K562 (cell line): ENCODE measurements around the gene CD300H. TPM values are rescaled to one million over a fixed set of nuclear protein-coding genes. Genes with fewer than 3 reads are reported as not detected.

Source experiments
- ATAC-seq: fragments of 200-7000 bp; cut with Tn5 transposase; 3 replicates; pipeline ENCODE4 v1.9.1; 2020; ENCODE audit warnings: moderate library complexity
- BruUV-seq: library from RNA; stranded (reverse); fragments of 400-500 nt; replicated peaks from 2 replicates; lab custom pipeline; 2021; lab: Mats Ljungman, UMichigan
- CTCF ChIA-PET: fragments of 300-600 bp; formaldehyde crosslinking; extraction: SDS; loops from one replicate; lab custom pipeline; 2021; ENCODE audit warnings: low intra/inter-chr PET ratio; lab: Yijun Ruan, JAX
- POLR2A ChIA-PET: fragments of 300-600, 350-650 bp; sonication (Branson Sonifier 250); formaldehyde crosslinking; extraction: SDS; loops from one replicate; lab custom pipeline; 2021; ENCODE audit warnings: antibody characterized with exemption, inconsistent platforms; lab: Yijun Ruan, JAX
- DNase-seq, 4 experiments: peaks; one replicate each; pipeline versions ENCODE4 v3.0.0 to v3.0.0-alpha.2; 2011 to 2018; ENCODE audit warnings: low spot score in 3 of 4, mixed read lengths in 3 of 4; ENCODE audit errors: extremely low read depth in 1 of 4
- FAIRE-seq: peaks from 2 replicates; lab custom pipeline; 2011; peaks lifted over from hg19 to GRCh38; lab: Jason Lieb, UNC
- H2AFZ ChIP-seq: 2 replicates; pipeline ENCODE4 v1.6.0; 2011; ENCODE audit warnings: low read depth, low read length, control low read depth, inconsistent platforms
- H3K27ac ChIP-seq: fragments of 200-600 bp; 3 replicates; pipeline ENCODE4 v1.8.0; 2011; ENCODE audit warnings: low read depth, mild to moderate bottlenecking, control low read depth, inconsistent platforms, low read length, moderate library complexity, mixed read lengths; ENCODE audit errors: extremely low read depth
- H3K27me3 ChIP-seq, 2 experiments: fragments of 300-600 bp in 1 of 2; 2 replicates in 1 of 2; 3 replicates in 1 of 2; pipeline versions ENCODE4 v1.6.0 to v1.8.0; 2011; ENCODE audit warnings: inconsistent platforms in 2 of 2, low read length in 2 of 2, mild to moderate bottlenecking in 1 of 2, mixed read lengths in 1 of 2, moderate library complexity in 1 of 2; ENCODE audit not compliant: control insufficient read depth in 2 of 2, insufficient read depth in 2 of 2
- H3K36me3 ChIP-seq: fragments of 300-600 bp; 3 replicates; pipeline ENCODE4 v1.8.0; 2011; ENCODE audit warnings: mild to moderate bottlenecking, low read length, inconsistent platforms; ENCODE audit not compliant: control insufficient read depth, insufficient read depth
- H3K4me1 ChIP-seq, 2 experiments: fragments of 200-600 bp in 1 of 2; replicated peaks in 1 of 2; 2 replicates in 1 of 2; 3 replicates in 1 of 2; pipeline versions ENCODE4 v1.5.1 to v1.8.0; 2011; ENCODE audit warnings: inconsistent platforms in 2 of 2, low read length in 2 of 2, mild to moderate bottlenecking in 1 of 2, mixed read lengths in 1 of 2, moderate library complexity in 1 of 2; ENCODE audit not compliant: control insufficient read depth in 2 of 2, insufficient read depth in 2 of 2
- H3K4me2 ChIP-seq: 2 replicates; pipeline ENCODE4 v1.6.1; 2011; ENCODE audit warnings: low read length, control low read depth, inconsistent platforms, mixed read lengths; ENCODE audit not compliant: insufficient read depth
- H3K4me3 ChIP-seq: fragments of 200-600 bp; sonication (generic), shearing (Covaris generic); 2 replicates; pipeline ENCODE4 v1.5.1; 2016; ENCODE audit warnings: control low read depth, inconsistent platforms
- H3K79me2 ChIP-seq: fragments of 200-600 bp; 3 replicates; pipeline ENCODE4 v1.8.0; 2011; ENCODE audit warnings: low read length, inconsistent platforms; ENCODE audit not compliant: control insufficient read depth, insufficient read depth
- H3K9ac ChIP-seq, 2 experiments: 2 replicates each; pipeline versions ENCODE4 v1.6.0 to v1.6.1; 2011; ENCODE audit warnings: low read depth in 2 of 2, low read length in 2 of 2, control low read depth in 1 of 2, inconsistent platforms in 1 of 2, mild to moderate bottlenecking in 1 of 2, mixed read lengths in 1 of 2; ENCODE audit not compliant: insufficient read depth in 1 of 2
- H3K9me1 ChIP-seq: one replicate; pipeline ENCODE4 v1.6.0; 2011; ENCODE audit warnings: inconsistent platforms, mild to moderate bottlenecking, low read length, moderate library complexity; ENCODE audit not compliant: control insufficient read depth, insufficient read depth
- H3K9me3 ChIP-seq: replicated peaks from 2 replicates; pipeline ENCODE4 v1.5.1; 2011; ENCODE audit warnings: low read depth, low read length, inconsistent platforms; ENCODE audit not compliant: control insufficient read depth, insufficient read depth
- H4K20me1 ChIP-seq: replicated peaks from 2 replicates; pipeline ENCODE4 v1.6.1; 2011; ENCODE audit warnings: low read length, inconsistent platforms, mixed read lengths; ENCODE audit not compliant: control insufficient read depth, insufficient read depth
- HNRNPUL1 ChIP-seq: fragments of 200-400 bp; formaldehyde crosslinking; IDR thresholded peaks from 2 replicates; pipeline ENCODE4 v1.6.1; 2017; ENCODE audit warnings: low read length
- MYNN ChIP-seq, 2 experiments: sonication (generic); formaldehyde crosslinking in 1 of 2; IDR thresholded peaks; 2 replicates each; pipeline versions ENCODE4 v1.5.0 to v1.6.1; 2016 to 2020; ENCODE audit warnings: antibody characterized with exemption in 1 of 2, missing genetic modification reagents in 1 of 2
- NFATC3 ChIP-seq: fragments of 450-650 bp; IDR thresholded peaks from 2 replicates; pipeline ENCODE4 v1.6.1; 2017; ENCODE audit warnings: mild to moderate bottlenecking
- NR4A1 ChIP-seq, 2 experiments: fragments of 250-450 bp in 1 of 2; fragments of 450-650 bp in 1 of 2; sonication (Bioruptor Pico) in 1 of 2; IDR thresholded peaks; 2 replicates each; pipeline versions ENCODE4 v1.4.0 to v1.6.1; 2016 to 2020; ENCODE audit warnings: mild to moderate bottlenecking in 2 of 2, missing compliant biosample characterization in 1 of 2, missing genetic modification characterization in 1 of 2, moderate library complexity in 1 of 2
- SRSF7 ChIP-seq: fragments of 200-400 bp; formaldehyde crosslinking; optimal IDR thresholded peaks from 2 replicates; pipeline ENCODE3; 2017; ENCODE audit warnings: mild to moderate bottlenecking, low read depth, low read length
- ZBED1 ChIP-seq: IDR thresholded peaks from 2 replicates; pipeline ENCODE4 v1.6.1; 2014
- ZNF445 ChIP-seq: fragments of 250-450 bp; sonication (Bioruptor Pico); IDR thresholded peaks from 2 replicates; pipeline ENCODE4 v1.4.0; 2020; ENCODE audit warnings: low read depth, mild to moderate bottlenecking, moderate library complexity
- WGBS: fragments of 100-300 bp; shearing (Covaris generic); methylation state at CpG from one replicate; pipeline ENCODE4 v1.1.6; 2016; ENCODE audit warnings: low coverage, mixed read lengths; ENCODE audit not compliant: insufficient coverage; ENCODE audit errors: missing lambda C conversion rate; 5-methylcytosine and 5-hydroxymethylcytosine counted together
- in situ Hi-C: fragments of 300-500 bp; cut with MboI; formaldehyde crosslinking; loops from 4 replicates; pipeline ENCODE4 v1.15.0; 2018; ENCODE audit warnings: inconsistent platforms, mixed read lengths
- intact Hi-C: fragments of 100-400 bp; cut with micrococcal nuclease; formaldehyde crosslinking; loops from 2 replicates; pipeline ENCODE4 v1.14.2; 2022
- polyA plus RNA-seq, 8 experiments: library from polyadenylated mRNA; depleted of rRNA in 4 of 8; stranded (reverse) in 5 of 8; unstranded in 3 of 8; fragments of >200 nt; fragmentation: Nextera tagmentation in 2 of 8; fragmentation: Illumina TruSeq in 1 of 8; extraction: Ambion mirVana in 2 of 8; extraction: Trizol in 1 of 8; gene quantifications; 2 replicates each; pipeline versions ENCODE4 v1.2.1 to v1.2.3, GENCODE V29; 2011 to 2014; ENCODE audit warnings: inconsistent platforms in 1 of 8, missing spikeins in 1 of 8
- total RNA-seq, 7 experiments: library from RNA; depleted of rRNA in 6 of 7; stranded (reverse); fragments of >200 nt in 6 of 7; fragmentation: Illumina TruSeq in 2 of 7; extraction: Trizol in 2 of 7; gene quantifications; 2 replicates each; pipeline versions ENCODE4 v1.2.1 to v1.2.3, GENCODE V29; 2011 to 2021; ENCODE audit warnings: low replicate concordance in 1 of 7
- TF ChIP-seq, protein P1 (sequence below): fragments of 450-650 bp; IDR thresholded peaks from 2 replicates; pipeline ENCODE4 v1.6.1; 2016
- TF ChIP-seq, protein P2 (sequence below), 2 experiments: fragments of 450-650 bp; IDR thresholded peaks; 2 replicates each; pipeline ENCODE4 v1.6.1; 2018; ENCODE audit warnings: mild to moderate bottlenecking in 2 of 2, low read depth in 1 of 2; ENCODE audit not compliant: partially characterized antibody in 2 of 2
- TF ChIP-seq, protein P3 (sequence below): sonication (generic); formaldehyde crosslinking; IDR thresholded peaks from 2 replicates; pipeline ENCODE4 v1.8.1; 2023; ENCODE audit warnings: missing genetic modification reagents, mild to moderate bottlenecking, borderline replicate concordance

CD300H gene
- total and polyA plus RNA-seq, 9 of the 15 experiments (the other 6 are each of a cell fraction or from before 2014, with no cell fraction given): not detected

DNA sequence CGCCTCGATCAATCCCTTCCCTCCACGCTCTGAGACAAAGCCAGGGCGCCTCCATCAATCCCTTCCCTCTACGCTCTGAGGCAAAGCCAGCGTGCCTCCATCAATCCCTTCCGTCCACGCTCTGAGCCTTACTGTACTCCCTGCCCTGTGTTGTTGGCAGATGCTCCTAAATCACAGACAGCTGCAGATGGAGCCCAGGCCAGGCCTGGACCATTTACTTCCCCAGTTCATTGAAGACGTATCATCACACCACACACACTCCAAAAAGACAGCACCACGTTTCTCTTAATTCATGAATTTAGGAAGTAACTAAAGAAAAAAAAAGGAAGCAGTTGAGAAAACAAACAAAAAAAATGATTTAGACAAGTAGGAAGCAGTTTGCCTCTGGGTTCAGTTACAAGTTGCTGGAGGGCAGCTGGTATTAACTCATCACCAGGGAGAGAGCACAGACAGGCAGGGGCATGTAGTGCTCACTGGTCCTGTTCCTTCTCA is 32.2 kb upstream of the CD300H start:
- WGBS: 1% methylated on average over 10 of the region's 10 CpGs
- Histone ChIP-seq H3K4me3 (no peak overlapping the region), H3K36me3 (no peaks in the 10 kb centered on the region), H3K9me1 (no peaks in the 10 kb centered on the region), H3K9me3 (no peaks in the 10 kb centered on the region), H3K27ac (no peak overlapping the region), H3K79me2 (no peaks in the 10 kb centered on the region), H4K20me1 (no peaks in the 10 kb centered on the region), H2AFZ (no peak overlapping the region), H3K4me1 (no peaks in the 10 kb centered on the region), H3K9ac (no peak overlapping the region), H3K27me3 (peaks cover 0 to 33% of the 10 kb centered on the region in 2 experiments; a peak in 2 of 5 replicates), H3K4me2 (no peak overlapping the region)
- no peak for FAIRE-seq
- ATAC-seq: no peak
- in situ Hi-C loops (loop anchor here (10.0 kb wide), 1 partner anchor 225 kb away; no protein-coding TSS in a partner anchor), intact Hi-C loops (no loop called here)
- BruUV-seq: no TSS peak
- ChIA-PET POLR2A (no interaction called here), CTCF (no interaction called here)
- DNase-seq: no peak
- TF ChIP-seq, protein P1, sequence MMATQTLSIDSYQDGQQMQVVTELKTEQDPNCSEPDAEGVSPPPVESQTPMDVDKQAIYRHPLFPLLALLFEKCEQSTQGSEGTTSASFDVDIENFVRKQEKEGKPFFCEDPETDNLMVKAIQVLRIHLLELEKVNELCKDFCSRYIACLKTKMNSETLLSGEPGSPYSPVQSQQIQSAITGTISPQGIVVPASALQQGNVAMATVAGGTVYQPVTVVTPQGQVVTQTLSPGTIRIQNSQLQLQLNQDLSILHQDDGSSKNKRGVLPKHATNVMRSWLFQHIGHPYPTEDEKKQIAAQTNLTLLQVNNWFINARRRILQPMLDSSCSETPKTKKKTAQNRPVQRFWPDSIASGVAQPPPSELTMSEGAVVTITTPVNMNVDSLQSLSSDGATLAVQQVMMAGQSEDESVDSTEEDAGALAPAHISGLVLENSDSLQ: no peak
- TF ChIP-seq, protein P2, sequence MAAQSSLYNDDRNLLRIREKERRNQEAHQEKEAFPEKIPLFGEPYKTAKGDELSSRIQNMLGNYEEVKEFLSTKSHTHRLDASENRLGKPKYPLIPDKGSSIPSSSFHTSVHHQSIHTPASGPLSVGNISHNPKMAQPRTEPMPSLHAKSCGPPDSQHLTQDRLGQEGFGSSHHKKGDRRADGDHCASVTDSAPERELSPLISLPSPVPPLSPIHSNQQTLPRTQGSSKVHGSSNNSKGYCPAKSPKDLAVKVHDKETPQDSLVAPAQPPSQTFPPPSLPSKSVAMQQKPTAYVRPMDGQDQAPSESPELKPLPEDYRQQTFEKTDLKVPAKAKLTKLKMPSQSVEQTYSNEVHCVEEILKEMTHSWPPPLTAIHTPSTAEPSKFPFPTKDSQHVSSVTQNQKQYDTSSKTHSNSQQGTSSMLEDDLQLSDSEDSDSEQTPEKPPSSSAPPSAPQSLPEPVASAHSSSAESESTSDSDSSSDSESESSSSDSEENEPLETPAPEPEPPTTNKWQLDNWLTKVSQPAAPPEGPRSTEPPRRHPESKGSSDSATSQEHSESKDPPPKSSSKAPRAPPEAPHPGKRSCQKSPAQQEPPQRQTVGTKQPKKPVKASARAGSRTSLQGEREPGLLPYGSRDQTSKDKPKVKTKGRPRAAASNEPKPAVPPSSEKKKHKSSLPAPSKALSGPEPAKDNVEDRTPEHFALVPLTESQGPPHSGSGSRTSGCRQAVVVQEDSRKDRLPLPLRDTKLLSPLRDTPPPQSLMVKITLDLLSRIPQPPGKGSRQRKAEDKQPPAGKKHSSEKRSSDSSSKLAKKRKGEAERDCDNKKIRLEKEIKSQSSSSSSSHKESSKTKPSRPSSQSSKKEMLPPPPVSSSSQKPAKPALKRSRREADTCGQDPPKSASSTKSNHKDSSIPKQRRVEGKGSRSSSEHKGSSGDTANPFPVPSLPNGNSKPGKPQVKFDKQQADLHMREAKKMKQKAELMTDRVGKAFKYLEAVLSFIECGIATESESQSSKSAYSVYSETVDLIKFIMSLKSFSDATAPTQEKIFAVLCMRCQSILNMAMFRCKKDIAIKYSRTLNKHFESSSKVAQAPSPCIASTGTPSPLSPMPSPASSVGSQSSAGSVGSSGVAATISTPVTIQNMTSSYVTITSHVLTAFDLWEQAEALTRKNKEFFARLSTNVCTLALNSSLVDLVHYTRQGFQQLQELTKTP (IDR thresholded peaks at IDR 0.05; ENCODE audit: low read depth in 1 of 2, partially characterized antibody in 2 of 2): no peak
- no peak for TF ChIP-seq ZNF445 (CRISPR knock-in tag)
- TF ChIP-seq MYNN (IDR thresholded peaks at IDR 0.05): no peak
- TF ChIP-seq MYNN (CRISPR knock-in tag; IDR thresholded peaks at IDR 0.05): no peak
- no peak for TF ChIP-seq HNRNPUL1
- TF ChIP-seq ZBED1: no peak
- no peak for TF ChIP-seq NFATC3
- TF ChIP-seq, protein P3, sequence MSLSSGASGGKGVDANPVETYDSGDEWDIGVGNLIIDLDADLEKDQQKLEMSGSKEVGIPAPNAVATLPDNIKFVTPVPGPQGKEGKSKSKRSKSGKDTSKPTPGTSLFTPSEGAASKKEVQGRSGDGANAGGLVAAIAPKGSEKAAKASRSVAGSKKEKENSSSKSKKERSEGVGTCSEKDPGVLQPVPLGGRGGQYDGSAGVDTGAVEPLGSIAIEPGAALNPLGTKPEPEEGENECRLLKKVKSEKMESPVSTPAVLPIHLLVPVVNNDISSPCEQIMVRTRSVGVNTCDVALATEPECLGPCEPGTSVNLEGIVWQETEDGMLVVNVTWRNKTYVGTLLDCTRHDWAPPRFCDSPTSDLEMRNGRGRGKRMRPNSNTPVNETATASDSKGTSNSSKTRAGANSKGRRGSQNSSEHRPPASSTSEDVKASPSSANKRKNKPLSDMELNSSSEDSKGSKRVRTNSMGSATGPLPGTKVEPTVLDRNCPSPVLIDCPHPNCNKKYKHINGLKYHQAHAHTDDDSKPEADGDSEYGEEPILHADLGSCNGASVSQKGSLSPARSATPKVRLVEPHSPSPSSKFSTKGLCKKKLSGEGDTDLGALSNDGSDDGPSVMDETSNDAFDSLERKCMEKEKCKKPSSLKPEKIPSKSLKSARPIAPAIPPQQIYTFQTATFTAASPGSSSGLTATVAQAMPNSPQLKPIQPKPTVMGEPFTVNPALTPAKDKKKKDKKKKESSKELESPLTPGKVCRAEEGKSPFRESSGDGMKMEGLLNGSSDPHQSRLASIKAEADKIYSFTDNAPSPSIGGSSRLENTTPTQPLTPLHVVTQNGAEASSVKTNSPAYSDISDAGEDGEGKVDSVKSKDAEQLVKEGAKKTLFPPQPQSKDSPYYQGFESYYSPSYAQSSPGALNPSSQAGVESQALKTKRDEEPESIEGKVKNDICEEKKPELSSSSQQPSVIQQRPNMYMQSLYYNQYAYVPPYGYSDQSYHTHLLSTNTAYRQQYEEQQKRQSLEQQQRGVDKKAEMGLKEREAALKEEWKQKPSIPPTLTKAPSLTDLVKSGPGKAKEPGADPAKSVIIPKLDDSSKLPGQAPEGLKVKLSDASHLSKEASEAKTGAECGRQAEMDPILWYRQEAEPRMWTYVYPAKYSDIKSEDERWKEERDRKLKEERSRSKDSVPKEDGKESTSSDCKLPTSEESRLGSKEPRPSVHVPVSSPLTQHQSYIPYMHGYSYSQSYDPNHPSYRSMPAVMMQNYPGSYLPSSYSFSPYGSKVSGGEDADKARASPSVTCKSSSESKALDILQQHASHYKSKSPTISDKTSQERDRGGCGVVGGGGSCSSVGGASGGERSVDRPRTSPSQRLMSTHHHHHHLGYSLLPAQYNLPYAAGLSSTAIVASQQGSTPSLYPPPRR (CRISPR knock-in tag): no peak
- no peak for TF ChIP-seq NR4A1 (CRISPR knock-in tag; IDR thresholded peaks at IDR 0.05)
- TF ChIP-seq NR4A1 (tag; IDR thresholded peaks at IDR 0.05): no peak
- no peak for TF ChIP-seq SRSF7
